GM10248 (cell line): Measurements from ENCODE around the gene PPM1G.

Experiments used
- CTCF ChIA-PET: fragments of 300-600 bp; sonication (Branson Sonifier 250); formaldehyde crosslinking; extraction: SDS; loops from one replicate; lab custom pipeline; 2021; ENCODE audit warnings: antibody characterized with exemption; lab: Yijun Ruan, JAX
- POLR2A ChIA-PET: fragments of 350-650 bp; sonication (Branson Sonifier 250); formaldehyde crosslinking; extraction: SDS; loops from one replicate; lab custom pipeline; 2020; ENCODE audit warnings: antibody characterized with exemption; lab: Yijun Ruan, JAX
- DNase-seq: peaks from one replicate; pipeline ENCODE4 v3.0.0; 2012; ENCODE audit errors: extremely low spot score
- CTCF ChIP-seq: IDR thresholded peaks from 2 replicates; pipeline ENCODE4 v1.5.1; 2012; ENCODE audit warnings: mild to moderate bottlenecking, low read depth; ENCODE audit errors: extremely low read depth, missing control alignments, control extremely low read depth

The PPM1G gene

GRCh38 chr2:27370816-27371620 lies 38.4 kb downstream of the PPM1G start:
- POLR2A ChIA-PET, result interaction anchor here (0.5 to 1.6 kb wide), 2 partner anchors 10 to 1226 kb away, joined by 7 read pairs; partner anchors contain the start of gene ZNF513
- CTCF ChIA-PET, result interaction anchor here (0.8 to 2.3 kb wide), 5 partner anchors 9 to 71 kb away, joined by 3 to 13 read pairs (median 3); partner anchors contain the start of gene ZNF513
- TF ChIP-seq CTCF, result no peak
- peak; percentile 42 for DNase-seq

GRCh38 chr2:27370026-27370815 lies 39.2 kb downstream of the PPM1G start, which contains the start of the genes EIF2B4 and SNX17:
Gene EIF2B4, minus strand, starts transcription at chr2:27370338. Its CDS starts 24 bp downstream, at chr2:27370314.
Gene SNX17, plus strand, starts transcription at chr2:27370616. Its CDS starts 128 bp downstream, at chr2:27370744.
- peak; percentile 94 for TF ChIP-seq CTCF
- DNase-seq, result peak; percentile 96
- ChIA-PET POLR2A (interaction anchor here (0.5 to 1.6 kb wide), 2 partner anchors 11 to 1227 kb away, joined by 7 read pairs; partner anchors contain the start of gene ZNF513), CTCF (interaction anchor here (0.7 to 2.3 kb wide), 18 partner anchors 8 to 313 kb away, joined by 3 to 13 read pairs (median 4); partner anchors contain the start of genes CCDC121, GPN1, GTF3C2 and NRBP1)

GRCh38 chr2:27369471-27370025 lies 39.8 kb downstream of the PPM1G start:
- no peak for TF ChIP-seq CTCF
- ChIA-PET POLR2A (no interaction called here), CTCF (interaction anchor here (0.7 to 1.9 kb wide), 17 partner anchors 9 to 314 kb away, joined by 3 to 10 read pairs (median 4); partner anchors contain the start of genes CCDC121, GPN1, GTF3C2 and NRBP1)
- no peak for DNase-seq

GRCh38 chr2:27363933-27364332 lies 45.5 kb downstream of the PPM1G start:
- ChIA-PET POLR2A (no interaction called here), CTCF (interaction anchor here (0.7 to 1.5 kb wide), 3 partner anchors 17 to 64 kb away, joined by 3 to 4 read pairs (median 3); partner anchors contain the start of genes NRBP1 and ZNF513)
- no peak for DNase-seq
- TF ChIP-seq CTCF, result no peak

GRCh38 chr2:27362678-27363420 lies 46.5 kb downstream of the PPM1G start:
- POLR2A ChIA-PET, result interaction anchor here (0.9 kb wide), 1 partner anchor 229 kb away, joined by 3 read pairs; no protein-coding TSS in a partner anchor

More at GRCh38 chr2:27362678-27363420, 46.5 kb downstream of the PPM1G start:
- DNase-seq, result no peak
- no peak for TF ChIP-seq CTCF
- CTCF ChIA-PET, result no interaction called here
